Measurements from ENCODE around the gene GNG12.

DNA sequence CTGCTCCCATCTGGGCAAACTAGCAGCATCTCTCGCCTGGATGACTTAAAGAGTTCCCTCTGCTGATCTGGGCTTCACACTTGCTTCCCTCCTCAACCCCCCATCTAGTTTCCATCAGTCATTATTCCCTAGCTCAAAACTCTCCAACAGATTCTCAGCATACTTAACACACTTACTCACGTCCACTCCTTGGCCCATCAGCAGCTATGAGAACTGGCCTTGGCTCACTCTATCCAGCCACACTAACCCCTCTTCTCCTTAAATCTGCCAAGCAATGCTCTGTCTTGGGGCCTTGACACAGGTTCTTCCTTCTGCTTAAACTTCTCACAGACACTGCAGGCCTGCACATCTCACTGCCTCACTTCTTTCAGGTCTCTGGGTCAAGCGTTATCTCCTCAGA, 41.6 kb downstream of the GNG12 start:
- TF ChIP-seq POLR2AphosphoS5 (IDR thresholded peaks at IDR 0.05; ENCODE audit: insufficient read depth, low read depth, low read length): no peak
- TF ChIP-seq, protein P1, sequence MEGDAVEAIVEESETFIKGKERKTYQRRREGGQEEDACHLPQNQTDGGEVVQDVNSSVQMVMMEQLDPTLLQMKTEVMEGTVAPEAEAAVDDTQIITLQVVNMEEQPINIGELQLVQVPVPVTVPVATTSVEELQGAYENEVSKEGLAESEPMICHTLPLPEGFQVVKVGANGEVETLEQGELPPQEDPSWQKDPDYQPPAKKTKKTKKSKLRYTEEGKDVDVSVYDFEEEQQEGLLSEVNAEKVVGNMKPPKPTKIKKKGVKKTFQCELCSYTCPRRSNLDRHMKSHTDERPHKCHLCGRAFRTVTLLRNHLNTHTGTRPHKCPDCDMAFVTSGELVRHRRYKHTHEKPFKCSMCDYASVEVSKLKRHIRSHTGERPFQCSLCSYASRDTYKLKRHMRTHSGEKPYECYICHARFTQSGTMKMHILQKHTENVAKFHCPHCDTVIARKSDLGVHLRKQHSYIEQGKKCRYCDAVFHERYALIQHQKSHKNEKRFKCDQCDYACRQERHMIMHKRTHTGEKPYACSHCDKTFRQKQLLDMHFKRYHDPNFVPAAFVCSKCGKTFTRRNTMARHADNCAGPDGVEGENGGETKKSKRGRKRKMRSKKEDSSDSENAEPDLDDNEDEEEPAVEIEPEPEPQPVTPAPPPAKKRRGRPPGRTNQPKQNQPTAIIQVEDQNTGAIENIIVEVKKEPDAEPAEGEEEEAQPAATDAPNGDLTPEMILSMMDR (IDR thresholded peaks at IDR 0.05; ENCODE audit: extremely low read depth in 1 of 2, insufficient read depth in 1 of 2, low read depth in 1 of 2, low read length in 2 of 2): no peak
- no peak for TF ChIP-seq EZH2 (IDR thresholded peaks at IDR 0.05; ENCODE audit: borderline replicate concordance, low read depth, low read length, severe bottlenecking)
- TF ChIP-seq POLR2A (IDR thresholded peaks at IDR 0.05; ENCODE audit: low read depth, low read length): no peak
- TF ChIP-seq, protein P2, sequence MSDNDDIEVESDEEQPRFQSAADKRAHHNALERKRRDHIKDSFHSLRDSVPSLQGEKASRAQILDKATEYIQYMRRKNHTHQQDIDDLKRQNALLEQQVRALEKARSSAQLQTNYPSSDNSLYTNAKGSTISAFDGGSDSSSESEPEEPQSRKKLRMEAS (IDR thresholded peaks at IDR 0.05; ENCODE audit: insufficient read depth, insufficient read length): no peak
- TF ChIP-seq MYC (IDR thresholded peaks at IDR 0.05; ENCODE audit: low read depth, low read length): no peak
- TF ChIP-seq GATA2 (IDR thresholded peaks at IDR 0.05; ENCODE audit: insufficient read depth, insufficient read length, low read depth, low read length): peak; percentile 18
